Activated naive CD8-positive, alpha-beta T cell treated with anti-CD3 and anti-CD28 coated beads, Interleukin-2, amount 10 ng/mL, durations not matched to agents 7 days and 5 days (primary cell): ENCODE data around the gene GYS1. TPM values are rescaled to one million over a fixed set of nuclear protein-coding genes. Genes with fewer than 3 reads are reported as not detected.

Experiments used
- ATAC-seq: fragments of 150-1000 bp; cut with Tn5 transposase; one replicate; pipeline ENCODE4 v1.10.0; 2021; ENCODE audit warnings: low read depth, moderate library complexity
- POLR2A ChIA-PET: fragments of 350-600 bp; sonication (Branson Sonifier 250); formaldehyde crosslinking; loops from one replicate; lab custom pipeline; 2021; ENCODE audit warnings: antibody characterized with exemption; lab: Charles Lee
- DNase-seq: peaks from one replicate; pipeline ENCODE4 v3.0.0; 2021
- H3K27ac Mint-ChIP-seq: one replicate; pipeline ENCODE4 v1.8.0; 2022; ENCODE audit warnings: mild to moderate bottlenecking, mixed read lengths
- H3K27me3 Mint-ChIP-seq: one replicate; pipeline ENCODE4 v1.8.0; 2022; ENCODE audit warnings: mild to moderate bottlenecking, moderate library complexity, mixed read lengths
- H3K36me3 Mint-ChIP-seq: one replicate; pipeline ENCODE4 v1.8.0; 2021; ENCODE audit warnings: mild to moderate bottlenecking, mixed read lengths
- H3K4me1 Mint-ChIP-seq: one replicate; pipeline ENCODE4 v1.8.0; 2021; ENCODE audit warnings: mixed read lengths
- H3K4me3 Mint-ChIP-seq: one replicate; pipeline ENCODE4 v1.8.0; 2022; ENCODE audit warnings: mild to moderate bottlenecking, moderate library complexity, mixed read lengths
- H3K9me3 Mint-ChIP-seq: one replicate; pipeline ENCODE4 v1.8.0; 2021; ENCODE audit warnings: mixed read lengths
- total RNA-seq, 2 experiments: library from RNA; stranded (reverse); gene quantifications; one replicate each; pipeline ENCODE4 v1.2.3, GENCODE V29; 2021

GYS1 gene
- total RNA-seq, 2 experiments from 2014 or later = 58.0 to 63.1 TPM

GRCh38 chr19:48969276-48970138 lies 23.6 kb downstream of the GYS1 start:
- POLR2A ChIA-PET = interaction anchor here (0.6 to 2.3 kb wide), 5 partner anchors 10 to 97 kb away, joined by 3 to 10 read pairs (median 3); partner anchors contain the start of gene PPP1R15A
- ATAC-seq (no peak), DNase-seq (no peak)
- Mint-ChIP-seq H3K4me1 (peaks cover 24% of the 10 kb centered on the region), H3K36me3 (peaks cover 25% of the 10 kb centered on the region), H3K4me3 (no peak overlapping the region), H3K27ac (no peak overlapping the region), H3K27me3 (no peaks in the 10 kb centered on the region), H3K9me3 (no peaks in the 10 kb centered on the region)

- Mint-ChIP-seq H3K4me3 (no peak overlapping the region), H3K27me3 (no peaks in the 10 kb centered on the region), H3K4me1 (peaks cover 31% of the 10 kb centered on the region), H3K27ac (no peak overlapping the region), H3K36me3 (peaks cover 25% of the 10 kb centered on the region), H3K9me3 (no peaks in the 10 kb centered on the region)
- DNase-seq (no peak), ATAC-seq (no peak)
- POLR2A ChIA-PET = interaction anchor here (0.6 kb wide), 1 partner anchor 58 kb away, joined by 5 read pairs; no protein-coding TSS in a partner anchor
These were observed 24.3 kb downstream of the GYS1 start for GRCh38 chr19:48968813-48969218.

GRCh38 chr19:48968179-48968661 lies 24.9 kb downstream of the GYS1 start:
- peaks cover 25% of the 10 kb centered on the region for H3K36me3 Mint-ChIP-seq
- ATAC-seq (no peak), DNase-seq (no peak)
- POLR2A ChIA-PET = interaction anchor here (1.7 to 2.0 kb wide), 3 partner anchors 96 to 173 kb away, joined by 4 to 7 read pairs (median 6); partner anchors contain the start of genes HSD17B14 and PPP1R15A
- no peaks in the 10 kb centered on the region for H3K9me3 Mint-ChIP-seq
- H3K4me3 Mint-ChIP-seq = peak overlapping the region; percentile 14
- H3K27me3 Mint-ChIP-seq = no peaks in the 10 kb centered on the region
- peaks cover 35% of the 10 kb centered on the region for H3K4me1 Mint-ChIP-seq
- H3K27ac Mint-ChIP-seq = peak overlapping the region; percentile 0

- no peaks in the 10 kb centered on the region for H3K9me3 Mint-ChIP-seq
- DNase-seq = no peak
- peak overlapping the region; percentile 87 for H3K4me3 Mint-ChIP-seq
- peaks cover 22% of the 10 kb centered on the region for H3K36me3 Mint-ChIP-seq
- peak overlapping the region; percentile 0 for H3K27ac Mint-ChIP-seq
- POLR2A ChIA-PET = interaction anchor here (0.5 to 2.6 kb wide), 5 partner anchors 25 to 188 kb away, joined by 3 to 14 read pairs (median 6); partner anchors contain the start of genes GYS1, HSD17B14, PPP1R15A and RUVBL2
- no peak for ATAC-seq
- H3K4me1 Mint-ChIP-seq = peaks cover 39% of the 10 kb centered on the region
- H3K27me3 Mint-ChIP-seq = no peaks in the 10 kb centered on the region
These were observed 25.5 kb downstream of the GYS1 start for GRCh38 chr19:48967346-48968178.

- H3K9me3 Mint-ChIP-seq = no peaks in the 10 kb centered on the region
- H3K36me3 Mint-ChIP-seq = peaks cover 24% of the 10 kb centered on the region
- ATAC-seq (no peak), DNase-seq (no peak)
- POLR2A ChIA-PET = interaction anchor here (0.5 to 3.4 kb wide), 12 partner anchors 9 to 211 kb away, joined by 3 to 42 read pairs (median 5); partner anchors contain the start of genes BAX, DHDH, GYS1 and HSD17B14
- H3K4me3 Mint-ChIP-seq = peak overlapping the region; percentile 87
- no peaks in the 10 kb centered on the region for H3K27me3 Mint-ChIP-seq
- peak overlapping the region; percentile 92 for H3K27ac Mint-ChIP-seq
- peaks cover 47% of the 10 kb centered on the region for H3K4me1 Mint-ChIP-seq
These were observed 26.4 kb downstream of the GYS1 start for GRCh38 chr19:48966541-48967345.

- peaks cover 25% of the 10 kb centered on the region for H3K36me3 Mint-ChIP-seq
- peak overlapping the region; percentile 87 for H3K4me3 Mint-ChIP-seq
- H3K9me3 Mint-ChIP-seq = no peaks in the 10 kb centered on the region
- peaks cover 50% of the 10 kb centered on the region for H3K4me1 Mint-ChIP-seq
- POLR2A ChIA-PET = interaction anchor here (0.6 to 3.4 kb wide), 12 partner anchors 9 to 210 kb away, joined by 3 to 42 read pairs (median 5); partner anchors contain the start of genes BAX, DHDH, GYS1 and NUCB1
- no peaks in the 10 kb centered on the region for H3K27me3 Mint-ChIP-seq
- DNase-seq = peak; percentile 88
- ATAC-seq = peak; percentile 38
- peak overlapping the region; percentile 92 for H3K27ac Mint-ChIP-seq
These were observed 27.1 kb downstream of the GYS1 start for GRCh38 chr19:48965806-48966540.

GRCh38 chr19:48965040-48965805 lies 27.9 kb downstream of the GYS1 start, which contains the start of gene FTL:
Gene FTL, plus strand, starts transcription at chr19:48965309. Its CDS starts 199 bp downstream, at chr19:48965508.
- Mint-ChIP-seq H3K27ac (peak within 1 kb of the TSS; percentile 92), H3K4me1 (peaks cover 49% of the 10 kb centered on the region), H3K27me3 (no peaks in the 10 kb centered on the region), H3K9me3 (no peaks in the 10 kb centered on the region), H3K36me3 (peaks cover 27% of the 10 kb centered on the region), H3K4me3 (peak within 1 kb of the TSS; percentile 87)
- DNase-seq (peak; percentile 93), ATAC-seq (peak; percentile 71)
- POLR2A ChIA-PET = interaction anchor here (0.6 to 3.4 kb wide), 10 partner anchors 8 to 91 kb away, joined by 3 to 42 read pairs (median 5); partner anchors contain the start of genes BAX, DHDH, GYS1 and NUCB1

GRCh38 chr19:48964205-48965039 lies 28.7 kb downstream of the GYS1 start:
- POLR2A ChIA-PET = interaction anchor here (1.0 to 3.4 kb wide), 8 partner anchors 10 to 91 kb away, joined by 4 to 42 read pairs (median 8); partner anchors contain the start of genes BAX, DHDH, GYS1 and NUCB1
- H3K36me3 Mint-ChIP-seq = peaks cover 28% of the 10 kb centered on the region
- H3K4me1 Mint-ChIP-seq = peaks cover 50% of the 10 kb centered on the region
- no peak for ATAC-seq
- H3K4me3 Mint-ChIP-seq = peak overlapping the region; percentile 87
- no peaks in the 10 kb centered on the region for H3K27me3 Mint-ChIP-seq
- DNase-seq = no peak
- no peaks in the 10 kb centered on the region for H3K9me3 Mint-ChIP-seq
- peak overlapping the region; percentile 92 for H3K27ac Mint-ChIP-seq

- POLR2A ChIA-PET = interaction anchor here (0.6 to 3.4 kb wide), 7 partner anchors 9 to 94 kb away, joined by 5 to 42 read pairs (median 7); partner anchors contain the start of genes BAX, DHDH, GYS1 and NUCB1
- ATAC-seq = peak; percentile 3
- H3K36me3 Mint-ChIP-seq = peaks cover 30% of the 10 kb centered on the region
These were observed 29.5 kb downstream of the GYS1 start for GRCh38 chr19:48963371-48964204.

More at GRCh38 chr19:48963371-48964204, 29.5 kb downstream of the GYS1 start:
- Mint-ChIP-seq H3K4me3 (peak overlapping the region; percentile 87), H3K4me1 (peaks cover 55% of the 10 kb centered on the region), H3K27me3 (no peaks in the 10 kb centered on the region), H3K27ac (peak overlapping the region; percentile 92), H3K9me3 (no peaks in the 10 kb centered on the region)
- DNase-seq = peak; percentile 77
